DOHH2 (cell line): Measurements from ENCODE around the gene C19orf73.

Experiments
- EZH2phosphoT487 ChIP-seq: fragments of 200-600 bp; sonication (generic); IDR thresholded peaks from 2 replicates; pipeline ENCODE4 v1.6.1; 2017; ENCODE audit warnings: borderline replicate concordance, mild to moderate bottlenecking, antibody characterized with exemption, low read length, moderate library complexity, mixed read lengths
- TF ChIP-seq, protein P1 (sequence below): fragments of 200-600 bp; sonication (generic); IDR thresholded peaks from one replicate; pipeline ENCODE4 v1.5.1; 2014; ENCODE audit warnings: antibody characterized with exemption, mild to moderate bottlenecking, low read depth, low read length; ENCODE audit not compliant: poor library complexity, severe bottlenecking

DNA sequence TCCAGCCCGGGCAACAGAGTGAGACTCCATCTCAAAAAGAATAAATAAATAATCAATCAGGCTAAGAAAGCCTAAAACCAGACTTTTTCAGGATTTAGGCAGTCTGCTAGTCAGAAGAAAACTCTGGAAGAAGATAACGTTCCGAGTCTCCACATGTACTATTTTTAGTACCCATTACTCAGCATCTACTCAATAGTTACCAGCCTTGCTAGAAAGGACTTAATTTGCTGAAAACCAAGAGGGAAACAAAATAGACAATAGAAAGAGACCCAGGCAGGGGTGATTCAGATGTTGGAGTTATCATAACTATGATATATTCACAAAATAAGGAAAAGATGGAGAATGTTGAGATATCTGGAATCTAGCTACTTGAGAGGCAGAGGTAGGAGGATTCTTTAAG is 8.4 kb downstream of the C19orf73 start:
- TF ChIP-seq EZH2phosphoT487, result no peak
- TF ChIP-seq, protein P1, sequence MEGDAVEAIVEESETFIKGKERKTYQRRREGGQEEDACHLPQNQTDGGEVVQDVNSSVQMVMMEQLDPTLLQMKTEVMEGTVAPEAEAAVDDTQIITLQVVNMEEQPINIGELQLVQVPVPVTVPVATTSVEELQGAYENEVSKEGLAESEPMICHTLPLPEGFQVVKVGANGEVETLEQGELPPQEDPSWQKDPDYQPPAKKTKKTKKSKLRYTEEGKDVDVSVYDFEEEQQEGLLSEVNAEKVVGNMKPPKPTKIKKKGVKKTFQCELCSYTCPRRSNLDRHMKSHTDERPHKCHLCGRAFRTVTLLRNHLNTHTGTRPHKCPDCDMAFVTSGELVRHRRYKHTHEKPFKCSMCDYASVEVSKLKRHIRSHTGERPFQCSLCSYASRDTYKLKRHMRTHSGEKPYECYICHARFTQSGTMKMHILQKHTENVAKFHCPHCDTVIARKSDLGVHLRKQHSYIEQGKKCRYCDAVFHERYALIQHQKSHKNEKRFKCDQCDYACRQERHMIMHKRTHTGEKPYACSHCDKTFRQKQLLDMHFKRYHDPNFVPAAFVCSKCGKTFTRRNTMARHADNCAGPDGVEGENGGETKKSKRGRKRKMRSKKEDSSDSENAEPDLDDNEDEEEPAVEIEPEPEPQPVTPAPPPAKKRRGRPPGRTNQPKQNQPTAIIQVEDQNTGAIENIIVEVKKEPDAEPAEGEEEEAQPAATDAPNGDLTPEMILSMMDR, result no peak
